Hepatocyte (in vitro differentiated cells): ENCODE results near the gene ME3.

Experiments used
- CTCF ChIP-seq: fragments of 200-600 bp; sonication (generic); IDR thresholded peaks from 2 replicates; pipeline ENCODE4 v1.5.1; 2016; ENCODE audit warnings: antibody characterized with exemption, mild to moderate bottlenecking; ENCODE audit not compliant: poor library complexity
- EZH2phosphoT487 ChIP-seq: fragments of 200-600 bp; sonication (generic); IDR thresholded peaks from one replicate; pipeline ENCODE4 v1.6.1; 2018; ENCODE audit warnings: antibody characterized with exemption, mild to moderate bottlenecking, low read depth, moderate library complexity; ENCODE audit not compliant: unreplicated experiment, severe bottlenecking

- TF ChIP-seq CTCF (no peak), EZH2phosphoT487 (no peak)
Observed at GRCh38 chr11:86513746-86514373, 158.6 kb downstream of the ME3 start.
